ENCODE data around the gene PPP2R3C. TPM values are rescaled to one million over a fixed set of nuclear protein-coding genes. Genes with fewer than 3 reads are reported as not detected.

The PPP2R3C gene
- total and polyA plus RNA-seq, 2 of the 13 experiments (the other 11 are each of a cell fraction or from before 2014, with no cell fraction given), result 63.4 to 102 TPM

GRCh38 chr14:35121887-35122695 is at the start of gene PPP2R3C, which contains the start of gene PRORP (continued):
- TF ChIP-seq HMGXB3 (CRISPR knock-in tag; IDR thresholded peaks at IDR 0.05; ENCODE audit: borderline replicate concordance) (peak; percentile 75), GMEB1 (CRISPR knock-in tag; IDR thresholded peaks at IDR 0.05; ENCODE audit: borderline replicate concordance) (peak; percentile 94), PTBP1 (IDR thresholded peaks at IDR 0.05; ENCODE audit: low read depth, low read length, poor library complexity, severe bottlenecking) (peak; percentile 93), ZFY (CRISPR knock-in tag; IDR thresholded peaks at IDR 0.05) (peak; percentile 93), SOX5 (CRISPR knock-in tag; IDR thresholded peaks at IDR 0.05; ENCODE audit: borderline replicate concordance) (peak; percentile 45), TCF7L2 (IDR thresholded peaks at IDR 0.05; ENCODE audit: low read depth, low read length) (no peak), ZBTB7A (CRISPR knock-in tag; IDR thresholded peaks at IDR 0.05) (peak; percentile 76; the same call in 1 of the 2 replicates), TBP (CRISPR knock-in tag; IDR thresholded peaks at IDR 0.05) (peak; percentile 56; the same call in 1 of the 2 replicates), ZNF496 (CRISPR knock-in tag; IDR thresholded peaks at IDR 0.05; ENCODE audit: insufficient replicate concordance) (no peak), ZNF891 (CRISPR knock-in tag; IDR thresholded peaks at IDR 0.05) (peak; percentile 99), CENPT (CRISPR knock-in tag; IDR thresholded peaks at IDR 0.05; ENCODE audit: low read depth) (peak; percentile 51; the same call in 1 of the 2 replicates), ZSCAN25 (CRISPR knock-in tag; IDR thresholded peaks at IDR 0.05) (peak; percentile 99), ATF7 (IDR thresholded peaks at IDR 0.05) (no peak), ATF7 (CRISPR knock-in tag; IDR thresholded peaks at IDR 0.05) (peak; percentile 90), SKI (IDR thresholded peaks at IDR 0.05; ENCODE audit: partially characterized antibody) (peak; percentile 70), ZNF253 (CRISPR knock-in tag; IDR thresholded peaks at IDR 0.05; ENCODE audit: borderline replicate concordance) (peak; percentile 93)
- TF ChIP-seq, protein P1, sequence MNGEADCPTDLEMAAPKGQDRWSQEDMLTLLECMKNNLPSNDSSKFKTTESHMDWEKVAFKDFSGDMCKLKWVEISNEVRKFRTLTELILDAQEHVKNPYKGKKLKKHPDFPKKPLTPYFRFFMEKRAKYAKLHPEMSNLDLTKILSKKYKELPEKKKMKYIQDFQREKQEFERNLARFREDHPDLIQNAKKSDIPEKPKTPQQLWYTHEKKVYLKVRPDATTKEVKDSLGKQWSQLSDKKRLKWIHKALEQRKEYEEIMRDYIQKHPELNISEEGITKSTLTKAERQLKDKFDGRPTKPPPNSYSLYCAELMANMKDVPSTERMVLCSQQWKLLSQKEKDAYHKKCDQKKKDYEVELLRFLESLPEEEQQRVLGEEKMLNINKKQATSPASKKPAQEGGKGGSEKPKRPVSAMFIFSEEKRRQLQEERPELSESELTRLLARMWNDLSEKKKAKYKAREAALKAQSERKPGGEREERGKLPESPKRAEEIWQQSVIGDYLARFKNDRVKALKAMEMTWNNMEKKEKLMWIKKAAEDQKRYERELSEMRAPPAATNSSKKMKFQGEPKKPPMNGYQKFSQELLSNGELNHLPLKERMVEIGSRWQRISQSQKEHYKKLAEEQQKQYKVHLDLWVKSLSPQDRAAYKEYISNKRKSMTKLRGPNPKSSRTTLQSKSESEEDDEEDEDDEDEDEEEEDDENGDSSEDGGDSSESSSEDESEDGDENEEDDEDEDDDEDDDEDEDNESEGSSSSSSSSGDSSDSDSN (CRISPR knock-in tag; IDR thresholded peaks at IDR 0.05), result peak; percentile 70
- TF ChIP-seq, protein P2, sequence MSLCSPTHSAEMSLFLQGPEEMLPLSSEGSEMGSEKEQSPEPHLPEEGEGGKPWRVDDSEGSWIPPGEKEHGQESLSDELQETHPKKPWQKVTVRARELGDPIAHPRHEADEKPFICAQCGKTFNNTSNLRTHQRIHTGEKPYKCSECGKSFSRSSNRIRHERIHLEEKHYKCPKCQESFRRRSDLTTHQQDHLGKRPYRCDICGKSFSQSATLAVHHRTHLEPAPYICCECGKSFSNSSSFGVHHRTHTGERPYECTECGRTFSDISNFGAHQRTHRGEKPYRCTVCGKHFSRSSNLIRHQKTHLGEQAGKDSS (CRISPR knock-in tag; IDR thresholded peaks at IDR 0.05; ENCODE audit: borderline replicate concordance, low read depth), result peak; percentile 80
